ENCODE measurements around the gene JPT2. TPM values are rescaled to one million over a fixed set of nuclear protein-coding genes. Genes with fewer than 3 reads are reported as not detected.
"Not testable (repeated sequence)": the region's sequence is repeated elsewhere in the genome, so short reads cannot be mapped to it uniquely, and the experiment has no call there.

Gene JPT2
- total RNA-seq, 1 experiment from 2014 or later = 131 TPM

DNA sequence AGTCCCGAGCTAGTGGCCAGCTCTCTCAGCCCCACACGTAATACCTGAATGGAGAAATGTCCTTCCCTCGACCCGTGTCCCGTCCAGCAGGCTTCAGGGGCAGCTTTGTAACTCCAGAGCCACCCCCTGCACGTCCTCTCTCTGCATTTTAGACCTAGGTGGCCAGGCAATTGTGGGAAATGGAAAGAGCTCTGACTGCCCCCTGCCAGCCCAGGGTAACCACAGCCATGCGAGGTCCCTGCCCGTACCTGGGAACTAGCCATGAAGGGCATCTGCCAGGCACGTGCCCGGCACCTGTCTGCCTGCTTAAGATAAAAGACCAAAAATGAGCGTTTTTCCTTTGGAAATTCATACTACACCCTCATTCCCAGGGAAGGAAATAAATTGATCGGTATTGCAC lies 37.1 kb downstream of the JPT2 start:
- intact Hi-C loops (cut with micrococcal nuclease) = no loop called here
- ChIA-PET POLR2A (interaction anchor here (0.5 to 1.1 kb wide), 2 partner anchors 9 to 18 kb away, joined by 3 read pairs; partner anchors contain the start of gene MAPK8IP3), CTCF (interaction anchor here (0.5 to 1.0 kb wide), 2 partner anchors 9 to 708 kb away, joined by 3 to 8 read pairs; partner anchors contain the start of gene MAPK8IP3)
- no peak overlapping the region for H3K4me3 Mint-ChIP-seq (ENCODE audit: unreplicated experiment)
- no TSS peak for BruUV-seq (replicated peaks)
- TF ChIP-seq CTCF (IDR thresholded peaks at IDR 0.05; ENCODE audit: unreplicated experiment) = no peak
- H3K36me3 Mint-ChIP-seq (ENCODE audit: insufficient read depth, unreplicated experiment) = peaks cover 6% of the 10 kb centered on the region
- no peaks in the 10 kb centered on the region for H3K27me3 Mint-ChIP-seq (ENCODE audit: insufficient read depth, unreplicated experiment)
- H3K27ac Mint-ChIP-seq (ENCODE audit: low read depth, unreplicated experiment) = no peak overlapping the region
- no peaks in the 10 kb centered on the region for H3K9me3 Mint-ChIP-seq (ENCODE audit: unreplicated experiment)
- H3K4me1 Mint-ChIP-seq (ENCODE audit: insufficient read depth, unreplicated experiment) = no peaks in the 10 kb centered on the region
- DNase-seq (ENCODE audit: unreplicated experiment) = no peak

GRCh38 chr16:1718236-1718635 lies 40.2 kb downstream of the JPT2 start:
- intact Hi-C loops (cut with micrococcal nuclease); H3K4me1 Mint-ChIP-seq (ENCODE audit: insufficient read depth, unreplicated experiment); H3K36me3 Mint-ChIP-seq (ENCODE audit: insufficient read depth, unreplicated experiment); H3K4me3 Mint-ChIP-seq (ENCODE audit: unreplicated experiment); H3K27me3 Mint-ChIP-seq (ENCODE audit: insufficient read depth, unreplicated experiment); H3K9me3 Mint-ChIP-seq (ENCODE audit: unreplicated experiment); H3K27ac Mint-ChIP-seq (ENCODE audit: low read depth, unreplicated experiment); DNase-seq (ENCODE audit: unreplicated experiment); BruUV-seq (replicated peaks): not testable (repeated sequence)
- POLR2A ChIA-PET = interaction anchor here (0.7 to 1.8 kb wide), 4 partner anchors 11 to 128 kb away, joined by 3 to 9 read pairs (median 4); partner anchors contain the start of gene MAPK8IP3
- CTCF ChIA-PET = interaction anchor here (2.6 kb wide), 1 partner anchor 12 kb away, joined by 7 read pairs; the partner anchor contains the start of gene MAPK8IP3

GRCh38 chr16:1719559-1720229 lies 41.6 kb downstream of the JPT2 start:
- CTCF ChIA-PET = interaction anchor here (2.6 kb wide), 1 partner anchor 13 kb away, joined by 7 read pairs; the partner anchor contains the start of gene MAPK8IP3
- intact Hi-C loops (cut with micrococcal nuclease); H3K27ac Mint-ChIP-seq (ENCODE audit: low read depth, unreplicated experiment): not testable (repeated sequence)

GRCh38 chr16:1721372-1721771 lies 43.3 kb downstream of the JPT2 start:
- Mint-ChIP-seq H3K36me3 (ENCODE audit: insufficient read depth, unreplicated experiment) (peaks cover 27% of the 10 kb centered on the region), H3K9me3 (ENCODE audit: unreplicated experiment) (no peaks in the 10 kb centered on the region), H3K4me3 (ENCODE audit: unreplicated experiment) (no peak overlapping the region), H3K27me3 (ENCODE audit: insufficient read depth, unreplicated experiment) (no peaks in the 10 kb centered on the region), H3K27ac (ENCODE audit: low read depth, unreplicated experiment) (no peak overlapping the region), H3K4me1 (ENCODE audit: insufficient read depth, unreplicated experiment) (peaks cover 6% of the 10 kb centered on the region)
- CTCF ChIA-PET = interaction anchor here (0.6 to 1.6 kb wide), 4 partner anchors 11 to 693 kb away, joined by 3 to 6 read pairs (median 6); no protein-coding TSS in a partner anchor
- no peak for TF ChIP-seq CTCF (IDR thresholded peaks at IDR 0.05; ENCODE audit: unreplicated experiment)
- no peak for DNase-seq (ENCODE audit: unreplicated experiment)
- BruUV-seq (replicated peaks) = no TSS peak
- POLR2A ChIA-PET = interaction anchor here (0.6 to 1.3 kb wide), 5 partner anchors 8 to 343 kb away, joined by 3 to 5 read pairs (median 3); partner anchors contain the start of genes FAHD1, HAGH and SPSB3
- intact Hi-C loops (cut with micrococcal nuclease) = no loop called here

More at GRCh38 chr16:1719559-1720229, 41.6 kb downstream of the JPT2 start:
- H3K9me3 Mint-ChIP-seq (ENCODE audit: unreplicated experiment); H3K4me3 Mint-ChIP-seq (ENCODE audit: unreplicated experiment); H3K4me1 Mint-ChIP-seq (ENCODE audit: insufficient read depth, unreplicated experiment); BruUV-seq (replicated peaks); H3K27me3 Mint-ChIP-seq (ENCODE audit: insufficient read depth, unreplicated experiment): not testable (repeated sequence)
- POLR2A ChIA-PET = interaction anchor here (0.7 to 1.4 kb wide), 3 partner anchors 26 to 42 kb away, joined by 3 read pairs; partner anchors contain the start of gene JPT2
- peak; percentile 52 for DNase-seq (ENCODE audit: unreplicated experiment)
- H3K36me3 Mint-ChIP-seq (ENCODE audit: insufficient read depth, unreplicated experiment) = peaks cover 17% of the 10 kb centered on the region
